Endothelial cell of umbilical vein (primary cell): ENCODE results near the gene ANKRD44. TPM values are rescaled to one million over a fixed set of nuclear protein-coding genes. Genes with fewer than 3 reads are reported as not detected.

Experiments used
- Bru-seq: library from RNA; stranded (reverse); fragments of 400-500 nt; gene quantifications from one replicate; lab custom pipeline; 2021; lab: Mats Ljungman, UMichigan
- BruChase-seq, 2 experiments: library from RNA; stranded (reverse); fragments of 400-500 nt; gene quantifications; one replicate each; lab custom pipeline; 2021; lab: Mats Ljungman, UMichigan
- BruUV-seq: library from RNA; stranded (reverse); fragments of 400-500 nt; replicated peaks from 2 replicates; lab custom pipeline; 2021; lab: Mats Ljungman, UMichigan
- CTCF ChIA-PET: fragments of 300-600, 350-600 bp; sonication (Branson Sonifier 250); formaldehyde crosslinking; loops from one replicate; lab custom pipeline; 2021; ENCODE audit warnings: antibody characterized with exemption, inconsistent platforms; lab: Charles Lee
- POLR2A ChIA-PET: fragments of 300-600, 350-600 bp; sonication (Branson Sonifier 250); formaldehyde crosslinking; loops from one replicate; lab custom pipeline; 2021; ENCODE audit warnings: antibody characterized with exemption, inconsistent platforms; lab: Charles Lee
- DNase-seq: peaks from one replicate; pipeline ENCODE4 v3.0.0-alpha.2; 2011; ENCODE audit warnings: low read depth, low spot score
- FAIRE-seq: peaks from 2 replicates; lab custom pipeline; 2011; peaks lifted over from hg19 to GRCh38; lab: Jason Lieb, UNC
- H2AFZ ChIP-seq: 2 replicates; pipeline ENCODE4 v1.6.0; 2012; ENCODE audit warnings: low read depth, low read length, control low read depth, inconsistent platforms
- H3K27ac ChIP-seq: 2 replicates; pipeline ENCODE4 v1.5.1; 2011; ENCODE audit warnings: low read depth, mild to moderate bottlenecking, control low read depth, low read length, moderate library complexity; ENCODE audit not compliant: insufficient read depth
- H3K27me3 ChIP-seq, 2 experiments: 2 replicates each; pipeline versions ENCODE4 v1.6.0 to v1.6.1; 2011; ENCODE audit warnings: low read length in 2 of 2, mixed read lengths in 1 of 2; ENCODE audit not compliant: control insufficient read depth in 2 of 2, insufficient read depth in 2 of 2
- H3K36me3 ChIP-seq, 2 experiments: 2 replicates in 1 of 2; 3 replicates in 1 of 2; pipeline ENCODE4 v1.5.1; 2011; ENCODE audit warnings: low read length in 2 of 2, mild to moderate bottlenecking in 1 of 2, moderate library complexity in 1 of 2; ENCODE audit not compliant: control insufficient read depth in 2 of 2, insufficient read depth in 2 of 2; ENCODE audit errors: extremely low read depth in 1 of 2
- H3K4me1 ChIP-seq: 3 replicates; pipeline ENCODE4 v1.5.1; 2011; ENCODE audit warnings: mild to moderate bottlenecking, low read length; ENCODE audit not compliant: control insufficient read depth, insufficient read depth; ENCODE audit errors: extremely low read depth
- H3K4me2 ChIP-seq: 2 replicates; pipeline ENCODE4 v1.6.1; 2011; ENCODE audit warnings: low read length, control low read depth, mixed read lengths; ENCODE audit not compliant: insufficient read depth
- H3K4me3 ChIP-seq, 3 experiments: fragments of 200-600 bp in 1 of 3; sonication (generic), shearing (Covaris generic) in 1 of 3; replicated peaks in 1 of 3; 2 replicates each; pipeline ENCODE4 v1.5.1; 2011 to 2016; ENCODE audit warnings: control low read depth in 3 of 3, low read length in 3 of 3, mild to moderate bottlenecking in 2 of 3, inconsistent platforms in 1 of 3, low read depth in 1 of 3, moderate library complexity in 1 of 3; ENCODE audit not compliant: insufficient read depth in 1 of 3
- H3K79me2 ChIP-seq: 2 replicates; pipeline ENCODE4 v1.6.0; 2012; ENCODE audit warnings: low read length, inconsistent platforms; ENCODE audit not compliant: control insufficient read depth, insufficient read depth
- H3K9ac ChIP-seq: replicated peaks from 2 replicates; pipeline ENCODE3; 2011; ENCODE audit warnings: low read length, control low read depth; ENCODE audit not compliant: insufficient read depth; ENCODE audit errors: extremely low read depth
- H3K9me1 ChIP-seq: replicated peaks from 3 replicates; pipeline ENCODE4 v1.6.0; 2011; ENCODE audit warnings: mild to moderate bottlenecking, low read length; ENCODE audit not compliant: control insufficient read depth, insufficient read depth; ENCODE audit errors: extremely low read depth
- H3K9me3 ChIP-seq: replicated peaks from 2 replicates; pipeline ENCODE4 v1.5.1; 2012; ENCODE audit warnings: low read length, inconsistent platforms; ENCODE audit not compliant: control insufficient read depth, insufficient read depth
- H4K20me1 ChIP-seq: replicated peaks from 2 replicates; pipeline ENCODE3; 2011; ENCODE audit warnings: mild to moderate bottlenecking, low read length; ENCODE audit not compliant: control insufficient read depth, insufficient read depth; ENCODE audit errors: extremely low read depth
- CTCF ChIP-seq, 2 donors: IDR thresholded peaks; 1 replicate in 1 of 2; 2 replicates in 1 of 2; pipeline ENCODE4 v1.5.1; 2011; ENCODE audit warnings: low read length in 2 of 2, mild to moderate bottlenecking in 2 of 2, moderate library complexity in 2 of 2, control low read depth in 1 of 2, inconsistent platforms in 1 of 2, low read depth in 1 of 2; ENCODE audit not compliant: insufficient read depth in 1 of 2; ENCODE audit errors: extremely low read depth in 1 of 2
- EZH2 ChIP-seq: IDR thresholded peaks from 2 replicates; pipeline ENCODE4 v1.6.1; 2012; ENCODE audit warnings: borderline replicate concordance, low read depth, mild to moderate bottlenecking, moderate library complexity, low read length, inconsistent platforms; ENCODE audit not compliant: severe bottlenecking
- FOS ChIP-seq: IDR thresholded peaks from 2 replicates; pipeline ENCODE4 v1.6.1; 2011; ENCODE audit warnings: mild to moderate bottlenecking, low read length, moderate library complexity, borderline replicate concordance; ENCODE audit not compliant: insufficient read depth
- GATA2 ChIP-seq: IDR thresholded peaks from 2 replicates; pipeline ENCODE4 v1.7.0; 2011; ENCODE audit warnings: low read depth, mild to moderate bottlenecking, moderate library complexity, mixed read lengths, low read length; ENCODE audit not compliant: insufficient read length, insufficient read depth
- JUN ChIP-seq: IDR thresholded peaks from 2 replicates; pipeline ENCODE4 v1.6.1; 2011; ENCODE audit warnings: borderline replicate concordance, low read depth; ENCODE audit not compliant: insufficient read length, insufficient read depth
- MAX ChIP-seq: IDR thresholded peaks from 2 replicates; pipeline ENCODE4 v1.6.1; 2011; ENCODE audit not compliant: insufficient read depth, insufficient read length
- MYC ChIP-seq: IDR thresholded peaks from one replicate; pipeline ENCODE4 v1.6.1; 2011; ENCODE audit warnings: mild to moderate bottlenecking, low read depth, low read length
- POLR2A ChIP-seq: IDR thresholded peaks from 2 replicates; pipeline ENCODE4 v1.6.1; 2012; ENCODE audit warnings: low read depth, mild to moderate bottlenecking, control low read depth, low read length
- POLR2AphosphoS5 ChIP-seq: IDR thresholded peaks from 2 replicates; pipeline ENCODE4 v1.6.1; 2012; ENCODE audit warnings: low read depth, mild to moderate bottlenecking, control low read depth, low read length, moderate library complexity; ENCODE audit not compliant: insufficient read depth
- dilution Hi-C: fragments of 300-500 bp; cut with MboI; formaldehyde crosslinking; loops from one replicate; pipeline ENCODE4 v1.15.0; 2019; ENCODE audit warnings: low sequenced_read_pairs; ENCODE audit not compliant: extremely low pct_ligation_motif_present
- intact Hi-C: fragments of 100-400 bp; cut with micrococcal nuclease; formaldehyde crosslinking; loops from one replicate; pipeline ENCODE4 v1.10.0; 2022
- long read RNA-seq: library from polyadenylated mRNA; stranded (forward); transcript quantifications from one replicate; pipeline ENCODE4 v2.0.0, GENCODE V29; 2021
- polyA minus RNA-seq, 3 experiments: library from RNA; depleted of rRNA, polyadenylated mRNA; stranded (reverse); fragments of >200 nt; gene quantifications; 1 replicate in 1 of 3; 2 replicates in 2 of 3; pipeline ENCODE4 v1.2.3, GENCODE V29; 2011
- polyA plus RNA-seq, 4 experiments: library from polyadenylated mRNA; depleted of rRNA in 3 of 4; stranded (reverse) in 3 of 4; unstranded in 1 of 4; fragments of >200 nt; gene quantifications; 2 replicates each; pipeline versions ENCODE4 v1.2.1 to v1.2.3, GENCODE V29; 2011 to 2012; ENCODE audit warnings: missing spikeins in 1 of 4
- total RNA-seq: library from RNA; stranded (reverse); gene quantifications from 2 replicates; pipeline ENCODE4 v1.2.3, GENCODE V29; 2021

ANKRD44 gene
- 6.1 and 8.1 TPM in 2 replicates for total RNA-seq
- 3.4 and 10.8 TPM in 2 replicates for polyA plus RNA-seq
- polyA plus RNA-seq (2011; cell fraction: cytosol; rRNA removed): 1.9 and 4.1 TPM in 2 replicates
- polyA plus RNA-seq (2011; cell fraction: nucleus; rRNA removed): 14.3 and 17.8 TPM in 2 replicates
- polyA plus RNA-seq (2012): 2.1 and 2.3 TPM in 2 replicates
- polyA minus RNA-seq: 7.3 and 9.9 TPM in 2 replicates
- polyA minus RNA-seq (2011; cell fraction: cytosol; rRNA and poly(A)+ RNA removed): 4.0 TPM
- polyA minus RNA-seq (2011; cell fraction: nucleus; rRNA and poly(A)+ RNA removed): 12.2 and 15.4 TPM in 2 replicates
- Bru-seq, nascent RNA: percentile 49 among the genes with signal in this experiment
- BruChase-seq, experiment 1, labeled RNA remaining after a 6-hour chase: percentile 42 among the genes with signal in this experiment
- BruChase-seq, experiment 2, labeled RNA remaining after a 2-hour chase: percentile 48 among the genes with signal in this experiment
- long read RNA-seq, full-length matches to known transcripts: 3 of 4 reads
- long read RNA-seq, partial matches to known transcripts: 1 of 4 reads
- long read RNA-seq, other reads (novel, unspliced or antisense): 0 of 4 reads

- H4K20me1 ChIP-seq: no peaks in the 10 kb centered on the region
- dilution Hi-C loops (no loop called here), intact Hi-C loops (loop anchor here (1.0 to 5.0 kb wide), 6 partner anchors 67 to 384 kb away; partner anchors contain the start of gene PGAP1)
- H3K27ac ChIP-seq: no peak within 1 kb of the TSS
- peak; percentile 72 for DNase-seq
- ChIA-PET CTCF (interaction anchor here (0.8 to 4.0 kb wide), 11 partner anchors 58 to 299 kb away, joined by 3 to 54 read pairs (median 4); no protein-coding TSS in a partner anchor), POLR2A (no interaction called here)
- FAIRE-seq: peak; percentile 71
- no TSS peak for BruUV-seq
- H2AFZ ChIP-seq: peak within 1 kb of the TSS; percentile 94
- peak within 1 kb of the TSS; percentile 65 to 91 (median 85) for H3K4me3 ChIP-seq
- no peaks in the 10 kb centered on the region for H3K9me3 ChIP-seq
- H3K4me1 ChIP-seq: peaks cover 12% of the 10 kb centered on the region
- H3K27me3 ChIP-seq: peaks cover 11 to 16% of the 10 kb centered on the region in 2 experiments
- H3K9ac ChIP-seq: peak within 1 kb of the TSS; percentile 73
- TF ChIP-seq FOS: no peak
- TF ChIP-seq POLR2A: no peak
- no peak for TF ChIP-seq POLR2AphosphoS5
- no peaks in the 10 kb centered on the region for H3K36me3 ChIP-seq
- no peaks in the 10 kb centered on the region for H3K9me1 ChIP-seq
- H3K4me2 ChIP-seq: peak within 1 kb of the TSS; percentile 86
- H3K79me2 ChIP-seq: no peaks in the 10 kb centered on the region
These were observed at the start of gene ANKRD44 for GRCh38 chr2:197310271-197310985. ANKRD44 (minus strand) TSS chr2:197310780; CDS start chr2:197310604, 176 bp downstream.

- H3K27ac ChIP-seq: no peak overlapping the region
- CTCF ChIA-PET: no interaction called here
- intact Hi-C loops: loop anchor here (5.0 kb wide), 1 partner anchor 248 kb away; no protein-coding TSS in a partner anchor
- no peaks in the 10 kb centered on the region for H3K9me3 ChIP-seq
- no peaks in the 10 kb centered on the region for H4K20me1 ChIP-seq
- no peaks in the 10 kb centered on the region for H3K27me3 ChIP-seq
- FAIRE-seq: no peak
- no TSS peak for BruUV-seq
- TF ChIP-seq EZH2 (no peak), POLR2A (no peak), JUN (no peak), MYC (no peak), CTCF (IDR thresholded peaks at IDR 0.05; ENCODE audit: extremely low read depth in 1 of 2, insufficient read depth in 1 of 2, low read depth in 1 of 2, low read length in 2 of 2) (no peak), GATA2 (no peak), POLR2AphosphoS5 (no peak), FOS (no peak), MAX (no peak)
- H3K4me1 ChIP-seq: no peaks in the 10 kb centered on the region
- no peak overlapping the region for H3K9ac ChIP-seq
- H3K4me3 ChIP-seq: no peak overlapping the region
- dilution Hi-C loops: no loop called here
- H3K9me1 ChIP-seq: no peaks in the 10 kb centered on the region
- H2AFZ ChIP-seq: no peak overlapping the region
- H3K36me3 ChIP-seq: no peaks in the 10 kb centered on the region
- POLR2A ChIA-PET: interaction anchor here (0.6 kb wide), 1 partner anchor 59 kb away, joined by 6 read pairs; no protein-coding TSS in a partner anchor
- no peak for DNase-seq
- no peaks in the 10 kb centered on the region for H3K79me2 ChIP-seq
- H3K4me2 ChIP-seq: no peak overlapping the region
These were observed 49.3 kb upstream of the ANKRD44 start for GRCh38 chr2:197359859-197360258.
